Activated T-helper 1 cell treated with anti-CD3 and anti-CD28 coated beads, Interleukin-12 subunit alpha, Interleukin-12 subunit beta, Interleukin-2, Interleukin-4 antibody, amounts not matched to agents 30 ng/mL and 10 ng/mL and 1 ng/mL, durations not matched to agents 14 hours and 24 hours and 36 hours (primary cell): ENCODE data around the gene BCAT1. TPM values are rescaled to one million over a fixed set of nuclear protein-coding genes. Genes with fewer than 3 reads are reported as not detected.
"Not testable (repeated sequence)": the region's sequence is repeated elsewhere in the genome, so short reads cannot be mapped to it uniquely, and the experiment has no call there.

Source experiments
- DNase-seq: peaks from one replicate; pipeline ENCODE4 v3.0.0; 2021; ENCODE audit warnings: low spot score
- H3K27ac Mint-ChIP-seq: one replicate; pipeline ENCODE4 v1.8.0; 2021; ENCODE audit warnings: mild to moderate bottlenecking, mixed read lengths
- H3K27me3 Mint-ChIP-seq: one replicate; pipeline ENCODE4 v1.8.0; 2022; ENCODE audit warnings: mild to moderate bottlenecking, moderate library complexity, mixed read lengths; ENCODE audit not compliant: insufficient read depth
- H3K36me3 Mint-ChIP-seq: one replicate; pipeline ENCODE4 v1.8.0; 2021; ENCODE audit warnings: low read depth, mixed read lengths
- H3K4me1 Mint-ChIP-seq: one replicate; pipeline ENCODE4 v1.8.0; 2021; ENCODE audit warnings: low read depth, mixed read lengths
- H3K4me3 Mint-ChIP-seq: one replicate; pipeline ENCODE4 v1.8.0; 2021; ENCODE audit warnings: mild to moderate bottlenecking, moderate library complexity, mixed read lengths
- H3K9me3 Mint-ChIP-seq: one replicate; pipeline ENCODE4 v1.8.0; 2021; ENCODE audit warnings: mixed read lengths
- intact Hi-C: fragments of 100-400 bp; cut with micrococcal nuclease; formaldehyde crosslinking; loops from one replicate; pipeline ENCODE4 v1.15.1; 2024
- total RNA-seq: library from RNA; stranded (reverse); gene quantifications from 2 replicates; pipeline ENCODE4 v1.2.3, GENCODE V29; 2022

The BCAT1 gene
- total RNA-seq, 1 donor from 2014 or later = 37.3 TPM

DNA sequence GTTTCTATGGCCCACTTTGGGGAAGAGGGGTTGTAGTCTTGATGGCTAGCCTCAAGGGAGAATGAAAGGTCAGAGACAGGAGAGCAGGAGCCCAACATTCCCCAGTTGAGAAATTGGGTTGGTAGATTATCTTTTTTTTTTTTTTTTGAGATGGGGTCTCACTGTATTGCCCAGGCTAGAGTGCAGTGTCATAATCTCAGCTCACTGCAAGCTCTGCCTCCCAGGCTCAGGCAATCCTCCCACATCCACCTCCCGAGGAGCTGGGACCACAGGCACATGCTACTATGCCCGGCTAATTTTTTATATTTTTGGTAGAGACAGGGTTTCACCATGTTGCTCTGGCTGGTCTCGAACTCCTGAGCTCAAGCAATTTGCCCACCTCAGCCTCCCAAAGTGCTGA lies 34.9 kb downstream of the BCAT1 start:
- H3K27me3 Mint-ChIP-seq = peaks cover 4% of the 10 kb centered on the region
- intact Hi-C loops = no loop called here
- H3K4me1 Mint-ChIP-seq = peaks cover 15% of the 10 kb centered on the region
- H3K4me3 Mint-ChIP-seq = no peak overlapping the region
- no peak overlapping the region for H3K27ac Mint-ChIP-seq
- no peak for DNase-seq
- peaks cover 3% of the 10 kb centered on the region for H3K36me3 Mint-ChIP-seq
- no peaks in the 10 kb centered on the region for H3K9me3 Mint-ChIP-seq

DNA sequence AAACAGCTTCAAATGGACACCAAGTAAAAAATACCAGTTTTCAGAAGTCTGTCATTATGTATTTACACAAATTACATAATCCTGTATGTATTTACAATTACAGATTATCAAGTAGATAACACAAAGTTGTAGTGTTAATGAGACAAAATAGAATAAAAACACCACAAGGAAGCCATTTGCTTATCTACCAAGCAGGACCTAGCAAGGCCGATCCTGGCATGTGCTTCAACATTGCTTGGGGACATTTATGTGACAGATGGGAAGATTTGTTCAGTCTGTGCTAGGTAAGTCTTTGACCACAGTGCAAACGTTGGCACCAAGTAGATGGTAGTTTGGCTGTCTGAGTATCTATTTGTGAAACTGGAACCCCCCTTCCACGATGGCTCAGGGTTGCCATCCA lies 35.8 kb downstream of the BCAT1 start:
- Mint-ChIP-seq H3K27ac (no peak overlapping the region), H3K27me3 (peaks cover 4% of the 10 kb centered on the region), H3K9me3 (no peaks in the 10 kb centered on the region), H3K4me1 (peaks cover 11% of the 10 kb centered on the region), H3K36me3 (peaks cover 3% of the 10 kb centered on the region), H3K4me3 (no peak overlapping the region)
- no peak for DNase-seq
- intact Hi-C loops = no loop called here

DNA sequence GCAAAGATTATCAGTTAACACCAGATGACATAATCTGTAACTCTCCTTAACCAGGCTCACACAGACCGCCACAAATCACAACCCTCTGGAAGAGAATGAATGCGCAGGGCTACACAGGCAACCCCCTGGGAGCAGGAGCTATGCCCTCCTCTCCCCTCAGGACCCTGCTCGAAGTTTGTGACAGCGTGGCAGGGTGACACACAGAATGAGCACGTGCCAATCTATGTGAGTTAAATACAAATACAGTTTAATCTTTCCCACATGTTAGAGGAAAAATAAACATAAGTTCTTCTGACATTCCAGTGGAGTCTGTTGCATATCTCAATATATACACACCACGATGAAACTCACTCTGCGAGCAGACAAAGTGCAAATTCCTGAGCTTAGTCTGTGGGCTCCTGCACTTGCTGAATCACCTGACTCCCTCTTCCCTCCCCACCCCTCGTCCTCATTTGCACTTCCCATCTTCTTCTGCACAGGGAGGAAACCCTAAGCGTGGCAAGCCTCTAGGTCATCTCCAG lies 37.6 kb downstream of the BCAT1 start:
- Mint-ChIP-seq H3K27me3 (peaks cover 2% of the 10 kb centered on the region), H3K36me3 (peaks cover 3% of the 10 kb centered on the region), H3K4me3 (no peak overlapping the region), H3K27ac (no peak overlapping the region), H3K4me1 (peaks cover 6% of the 10 kb centered on the region), H3K9me3 (no peaks in the 10 kb centered on the region)
- no peak for DNase-seq
- intact Hi-C loops = no loop called here

DNA sequence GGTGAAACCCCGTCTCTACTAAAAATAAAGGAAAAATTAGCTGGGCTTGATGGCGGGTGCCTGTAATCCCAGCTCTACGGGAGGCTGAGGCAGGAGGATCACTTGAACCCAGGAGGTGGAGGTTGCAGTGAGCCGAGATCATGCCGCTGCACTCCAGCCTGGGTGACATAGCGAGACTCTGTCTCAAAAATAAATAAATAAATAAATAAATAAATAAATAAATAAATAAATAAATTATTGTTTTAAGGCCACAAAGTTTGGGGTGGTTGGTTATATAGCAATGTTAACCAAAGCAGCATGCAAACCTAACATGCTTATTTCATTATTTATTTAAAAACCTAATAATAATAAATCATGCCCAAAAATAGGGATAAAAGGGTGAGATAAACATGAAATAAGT lies 38.7 kb downstream of the BCAT1 start:
- H3K27ac Mint-ChIP-seq = not testable (repeated sequence)

DNA sequence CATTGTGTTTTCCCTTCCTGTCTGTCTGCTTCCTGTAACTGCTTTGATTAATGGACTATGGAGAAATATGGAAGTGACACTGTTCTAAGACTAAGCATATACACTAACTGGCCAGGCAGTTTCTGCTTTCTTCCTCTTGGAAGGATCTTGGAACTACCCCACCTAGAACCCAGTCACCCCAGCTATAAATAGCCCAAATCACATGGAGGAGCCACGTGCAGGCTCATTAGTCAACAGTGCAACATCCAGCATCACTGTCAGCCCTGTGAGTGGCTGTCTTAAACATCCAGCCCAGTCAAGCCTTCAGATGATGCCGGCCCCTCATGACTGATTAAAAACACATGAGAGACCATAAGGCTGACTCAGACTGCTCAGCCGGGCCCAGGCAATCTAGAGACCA lies 39.2 kb downstream of the BCAT1 start:
- intact Hi-C loops = no loop called here
- Mint-ChIP-seq H3K36me3 (peaks cover 3% of the 10 kb centered on the region), H3K27me3 (peaks cover 2% of the 10 kb centered on the region), H3K4me3 (no peak overlapping the region), H3K4me1 (peaks cover 6% of the 10 kb centered on the region), H3K27ac (no peak overlapping the region), H3K9me3 (no peaks in the 10 kb centered on the region)
- DNase-seq = no peak

More for the DNA sequence above, 38.7 kb downstream of the BCAT1 start:
- H3K4me1 Mint-ChIP-seq, H3K36me3 Mint-ChIP-seq, H3K9me3 Mint-ChIP-seq, H3K4me3 Mint-ChIP-seq, H3K27me3 Mint-ChIP-seq, DNase-seq, intact Hi-C loops: not testable (repeated sequence)

DNA sequence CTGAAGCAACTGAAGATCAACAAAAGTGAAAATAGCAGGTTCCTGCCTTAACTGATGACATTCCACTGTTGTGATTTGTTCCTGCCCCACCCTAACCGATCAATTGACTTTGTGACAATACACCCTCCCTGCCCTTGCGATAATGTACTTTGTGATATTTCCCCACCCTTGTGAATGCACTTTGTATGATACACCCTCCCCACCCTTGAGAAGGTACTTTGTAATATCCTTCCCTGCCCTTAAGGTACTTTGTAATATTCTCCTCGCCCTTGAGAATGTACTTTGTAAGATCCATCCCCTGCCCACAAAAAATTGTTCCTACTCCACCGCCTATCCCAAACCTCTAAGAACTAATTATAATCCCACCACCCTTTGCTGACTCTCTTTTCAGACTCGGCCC lies 41.4 kb downstream of the BCAT1 start:
- no peaks in the 10 kb centered on the region for H3K9me3 Mint-ChIP-seq
- no peaks in the 10 kb centered on the region for H3K36me3 Mint-ChIP-seq
- H3K27ac Mint-ChIP-seq = no peak overlapping the region
- DNase-seq = no peak
- intact Hi-C loops = no loop called here
- H3K4me3 Mint-ChIP-seq = no peak overlapping the region
- peaks cover 7% of the 10 kb centered on the region for H3K27me3 Mint-ChIP-seq
- H3K4me1 Mint-ChIP-seq = peaks cover 16% of the 10 kb centered on the region

DNA sequence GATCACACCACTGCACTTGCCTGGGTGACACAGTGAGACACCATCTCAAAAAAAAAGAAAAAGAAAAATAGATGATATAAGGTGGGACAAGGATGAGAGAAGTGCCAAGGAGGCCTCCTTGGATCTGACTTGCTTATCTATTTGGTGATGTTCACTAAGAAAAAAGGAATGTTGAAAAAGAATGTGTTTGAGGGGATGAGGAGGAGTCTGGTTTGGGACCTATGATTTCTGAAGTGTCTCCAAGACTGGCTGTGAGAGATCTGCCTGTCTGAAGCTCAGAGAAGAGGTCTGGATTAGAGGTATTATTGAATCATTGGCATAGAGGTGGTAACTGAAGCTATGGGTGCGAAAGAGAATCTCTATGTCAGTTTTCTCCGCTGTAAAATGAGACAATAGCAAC lies 42.8 kb downstream of the BCAT1 start:
- intact Hi-C loops = no loop called here
- H3K27me3 Mint-ChIP-seq = peaks cover 5% of the 10 kb centered on the region
- peaks cover 30% of the 10 kb centered on the region for H3K4me1 Mint-ChIP-seq
- H3K4me3 Mint-ChIP-seq = no peak overlapping the region
- no peaks in the 10 kb centered on the region for H3K9me3 Mint-ChIP-seq
- no peak for DNase-seq
- no peak overlapping the region for H3K27ac Mint-ChIP-seq
- no peaks in the 10 kb centered on the region for H3K36me3 Mint-ChIP-seq

DNA sequence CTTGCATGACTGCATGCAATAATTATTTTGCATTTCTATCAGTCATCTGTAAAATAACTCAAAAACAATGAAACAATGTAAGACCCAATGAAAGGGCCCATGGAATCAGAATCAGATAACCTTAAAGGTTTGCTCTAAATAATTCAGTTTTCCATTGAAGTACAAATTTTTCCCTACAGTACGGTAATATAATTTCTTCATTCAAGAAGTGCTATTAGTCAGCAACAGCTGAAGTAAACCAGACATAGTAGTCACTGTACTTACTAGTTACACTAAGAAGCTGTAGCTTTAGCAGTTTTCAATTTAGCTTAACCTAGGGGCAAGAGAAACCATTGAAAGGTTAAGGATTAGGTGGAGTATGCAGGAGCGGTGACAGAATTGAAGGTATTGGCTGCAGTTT lies 43.5 kb downstream of the BCAT1 start:
- peaks cover 34% of the 10 kb centered on the region for H3K4me1 Mint-ChIP-seq

DNA sequence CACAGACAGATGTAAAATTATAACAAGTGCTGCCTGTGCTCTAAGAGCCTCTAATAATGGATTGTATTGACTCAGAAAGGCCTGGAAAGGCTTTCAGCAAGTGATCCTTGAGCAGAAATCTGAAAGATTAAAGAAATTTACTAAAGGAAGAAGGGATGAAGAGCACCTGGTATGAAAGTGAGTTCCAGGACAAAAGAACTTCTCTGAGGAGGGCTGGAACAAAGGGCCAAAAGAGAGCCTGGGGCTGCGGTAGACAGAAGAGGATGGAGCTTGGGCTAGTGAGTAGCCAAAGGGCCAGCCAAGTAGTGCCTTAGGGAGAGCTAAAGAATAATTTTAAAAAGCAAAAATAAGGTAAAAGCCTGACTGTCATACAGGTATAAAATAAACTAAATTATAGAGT lies 44.0 kb downstream of the BCAT1 start:
- peaks cover 5% of the 10 kb centered on the region for H3K27me3 Mint-ChIP-seq
- peaks cover 35% of the 10 kb centered on the region for H3K4me1 Mint-ChIP-seq
- H3K36me3 Mint-ChIP-seq = no peaks in the 10 kb centered on the region
- peaks cover under 1% of the 10 kb centered on the region for H3K9me3 Mint-ChIP-seq
- H3K4me3 Mint-ChIP-seq = no peak overlapping the region
- DNase-seq = no peak
- H3K27ac Mint-ChIP-seq = no peak overlapping the region
- intact Hi-C loops = no loop called here

More for the DNA sequence above, 43.5 kb downstream of the BCAT1 start:
- peaks cover 5% of the 10 kb centered on the region for H3K27me3 Mint-ChIP-seq
- H3K27ac Mint-ChIP-seq = no peak overlapping the region
- intact Hi-C loops = no loop called here
- no peak for DNase-seq
- H3K4me3 Mint-ChIP-seq = no peak overlapping the region
- H3K9me3 Mint-ChIP-seq = no peaks in the 10 kb centered on the region
- H3K36me3 Mint-ChIP-seq = no peaks in the 10 kb centered on the region

DNA sequence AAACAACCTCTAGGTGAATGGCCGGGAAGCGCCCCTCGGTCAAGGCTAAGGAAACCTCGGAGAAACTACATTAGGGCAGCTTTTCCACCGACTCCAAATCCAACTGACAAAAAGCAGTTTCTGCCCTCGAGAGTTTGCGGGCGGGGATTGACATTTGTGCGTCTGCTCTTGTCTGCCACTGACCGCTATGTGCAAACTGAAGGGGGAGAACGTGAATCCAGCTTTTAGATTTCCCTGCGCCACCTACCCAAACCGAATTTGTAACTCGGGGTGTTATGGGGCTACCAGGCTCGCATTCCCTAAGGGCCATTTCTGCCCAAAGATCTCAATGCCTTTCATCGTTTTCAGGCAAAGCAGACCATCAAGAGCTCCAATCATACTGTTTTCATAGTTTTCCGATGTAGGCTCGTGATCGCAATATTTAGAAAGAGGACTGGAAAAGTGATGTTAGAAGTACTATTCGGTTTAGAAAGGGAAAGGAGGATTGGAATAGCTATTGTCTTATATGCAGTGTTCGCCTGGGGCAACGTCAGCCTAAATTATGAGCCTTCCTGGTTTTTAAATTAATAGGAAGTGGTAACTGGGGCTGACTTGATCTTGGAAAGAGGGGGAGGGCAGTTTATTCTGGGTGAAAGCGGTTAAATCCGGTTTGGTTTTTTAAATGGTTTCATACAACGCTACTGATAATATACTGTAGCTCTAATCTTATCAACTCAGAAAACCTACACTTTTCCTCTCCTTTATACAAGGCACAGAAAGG lies 45.4 kb downstream of the BCAT1 start:
- H3K4me1 Mint-ChIP-seq = peaks cover 42% of the 10 kb centered on the region
- peaks cover 5% of the 10 kb centered on the region for H3K27me3 Mint-ChIP-seq
- no peak for DNase-seq
- peak overlapping the region; percentile 84 for H3K27ac Mint-ChIP-seq
- peaks cover 10% of the 10 kb centered on the region for H3K9me3 Mint-ChIP-seq
- intact Hi-C loops = no loop called here
- peaks cover 9% of the 10 kb centered on the region for H3K36me3 Mint-ChIP-seq
- H3K4me3 Mint-ChIP-seq = peak overlapping the region; percentile 99

DNA sequence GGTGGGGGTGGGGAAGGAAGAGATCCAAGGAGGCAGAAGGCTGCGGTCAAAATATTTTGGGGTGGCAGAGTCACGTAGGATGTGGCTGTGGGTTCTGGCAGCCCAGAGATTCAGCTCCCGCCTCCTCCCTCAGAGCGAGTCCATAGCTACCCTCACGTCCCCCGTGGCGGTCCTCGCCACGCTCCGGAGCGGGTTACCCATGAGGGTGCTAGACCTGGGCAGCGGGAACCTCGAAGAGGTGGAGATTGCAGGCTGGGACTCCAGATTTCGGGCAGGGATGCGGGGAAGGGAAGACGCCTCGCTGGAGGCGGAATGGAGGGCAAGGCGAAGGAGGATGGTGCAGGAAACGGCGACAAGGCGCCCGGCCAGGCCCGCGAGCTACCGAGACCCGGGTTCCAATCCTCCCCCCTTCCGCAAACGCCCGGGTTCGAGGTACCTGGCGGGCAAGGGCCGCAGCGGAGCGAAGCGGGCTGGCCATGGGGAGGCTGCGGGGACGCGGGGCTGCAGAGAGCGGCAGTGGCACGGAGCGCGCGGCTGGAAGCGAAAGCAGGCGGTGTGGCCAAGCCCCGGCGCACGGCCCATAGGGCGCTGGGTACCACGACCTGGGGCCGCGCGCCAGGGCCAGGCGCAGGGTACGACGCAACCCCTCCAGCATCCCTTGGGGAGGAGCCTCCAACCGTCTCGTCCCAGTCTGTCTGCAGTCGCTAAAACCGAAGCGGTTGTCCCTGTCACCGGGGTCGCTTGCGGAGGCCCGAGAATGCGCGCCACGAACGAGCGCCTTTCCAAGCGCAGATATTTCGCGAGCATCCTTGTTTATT lies 46.2 kb downstream of the BCAT1 start:
- H3K27ac Mint-ChIP-seq = peak overlapping the region; percentile 99
- intact Hi-C loops = no loop called here

DNA sequence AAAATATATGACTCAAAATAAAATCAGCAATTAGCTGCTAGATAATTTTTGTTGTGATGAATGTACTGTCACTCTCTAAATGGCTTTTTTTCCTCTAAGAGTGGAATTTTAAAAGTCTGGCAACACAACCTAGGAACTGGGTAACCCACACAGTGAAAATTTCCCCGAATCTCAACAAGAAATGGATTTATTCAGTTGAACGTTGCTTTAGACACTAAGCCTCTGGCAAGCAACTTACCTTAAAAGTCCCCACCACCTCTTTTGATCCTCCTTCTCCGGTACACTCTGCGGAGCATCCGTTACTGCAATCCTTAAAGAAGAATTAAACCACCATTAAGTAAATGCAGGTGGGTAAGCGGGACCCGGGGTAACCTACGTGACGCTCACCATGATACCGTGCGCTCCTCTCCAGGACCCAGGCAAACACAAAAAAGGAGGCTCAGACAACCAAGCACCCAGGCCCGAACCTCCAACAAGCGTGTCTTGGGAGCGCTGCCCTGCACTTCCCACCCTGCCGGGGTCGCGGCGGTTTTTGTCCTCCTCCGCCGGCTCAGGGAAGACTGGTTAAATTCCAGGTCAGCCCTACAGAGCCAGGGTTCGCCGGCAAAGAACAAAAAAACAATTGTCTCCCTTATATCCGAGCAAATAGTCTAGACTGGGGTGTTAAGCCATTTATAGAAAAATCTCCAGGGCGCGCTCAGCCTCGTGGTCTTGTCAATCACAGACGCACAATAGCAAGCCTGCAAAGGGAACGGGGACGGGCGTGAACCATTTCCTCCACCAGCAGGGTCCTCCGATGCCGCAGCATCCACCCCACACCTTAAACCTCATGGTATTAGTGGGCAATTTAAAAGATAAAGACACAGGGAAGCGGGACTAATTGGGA lies 47.1 kb downstream of the BCAT1 start:
- Mint-ChIP-seq H3K4me1 (peaks cover 45% of the 10 kb centered on the region), H3K36me3 (peaks cover 9% of the 10 kb centered on the region), H3K27me3 (peaks cover 5% of the 10 kb centered on the region), H3K9me3 (peaks cover 10% of the 10 kb centered on the region), H3K27ac (peak overlapping the region; percentile 99), H3K4me3 (peak overlapping the region; percentile 99)
- intact Hi-C loops = loop anchor here (1.0 to 2.0 kb wide), 7 partner anchors 17 to 293 kb away; partner anchors contain the start of genes DNAI7 and ETFRF1
- peak; percentile 11 for DNase-seq

More for the DNA sequence above, 46.2 kb downstream of the BCAT1 start:
- DNase-seq = peak; percentile 44
- Mint-ChIP-seq H3K9me3 (peaks cover 10% of the 10 kb centered on the region), H3K4me3 (peak overlapping the region; percentile 99), H3K4me1 (peaks cover 43% of the 10 kb centered on the region), H3K36me3 (peaks cover 9% of the 10 kb centered on the region), H3K27me3 (peaks cover 5% of the 10 kb centered on the region)
